ENCODE measurements around the gene PLCD1.

DNA sequence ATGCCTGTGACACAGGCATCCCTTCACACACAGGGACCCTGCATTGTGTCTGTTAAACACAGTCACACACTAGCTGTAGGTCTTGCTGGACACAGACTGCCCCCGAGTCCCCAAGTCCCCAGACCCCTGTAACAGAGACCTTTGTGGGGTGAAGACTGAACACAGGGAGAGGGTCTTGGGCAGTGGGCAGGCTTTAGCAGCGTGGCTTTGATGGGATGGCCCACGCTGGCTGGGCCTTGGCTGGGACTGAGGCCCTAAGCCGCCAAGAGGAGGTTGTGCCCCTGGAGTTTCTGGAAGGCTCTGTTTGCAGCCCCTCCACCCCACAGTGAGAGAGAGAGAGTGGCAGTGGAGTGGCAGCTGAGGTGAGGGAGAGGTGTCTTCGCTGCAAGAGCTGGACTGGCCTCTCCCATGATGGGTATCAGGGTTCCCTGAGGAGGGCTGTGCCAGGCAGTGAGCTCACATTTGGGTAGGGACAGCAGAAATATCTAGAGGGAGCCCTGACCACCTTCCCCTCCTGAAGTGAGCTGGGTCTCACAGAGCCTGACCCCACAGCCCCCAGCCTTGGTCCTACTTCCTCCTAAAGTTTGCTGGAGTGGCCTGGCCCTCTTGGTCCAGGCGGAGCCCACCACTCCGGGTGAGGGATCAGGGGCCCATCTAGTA lies 39.5 kb downstream of the PLCD1 start:
- TF ChIP-seq, protein P1, sequence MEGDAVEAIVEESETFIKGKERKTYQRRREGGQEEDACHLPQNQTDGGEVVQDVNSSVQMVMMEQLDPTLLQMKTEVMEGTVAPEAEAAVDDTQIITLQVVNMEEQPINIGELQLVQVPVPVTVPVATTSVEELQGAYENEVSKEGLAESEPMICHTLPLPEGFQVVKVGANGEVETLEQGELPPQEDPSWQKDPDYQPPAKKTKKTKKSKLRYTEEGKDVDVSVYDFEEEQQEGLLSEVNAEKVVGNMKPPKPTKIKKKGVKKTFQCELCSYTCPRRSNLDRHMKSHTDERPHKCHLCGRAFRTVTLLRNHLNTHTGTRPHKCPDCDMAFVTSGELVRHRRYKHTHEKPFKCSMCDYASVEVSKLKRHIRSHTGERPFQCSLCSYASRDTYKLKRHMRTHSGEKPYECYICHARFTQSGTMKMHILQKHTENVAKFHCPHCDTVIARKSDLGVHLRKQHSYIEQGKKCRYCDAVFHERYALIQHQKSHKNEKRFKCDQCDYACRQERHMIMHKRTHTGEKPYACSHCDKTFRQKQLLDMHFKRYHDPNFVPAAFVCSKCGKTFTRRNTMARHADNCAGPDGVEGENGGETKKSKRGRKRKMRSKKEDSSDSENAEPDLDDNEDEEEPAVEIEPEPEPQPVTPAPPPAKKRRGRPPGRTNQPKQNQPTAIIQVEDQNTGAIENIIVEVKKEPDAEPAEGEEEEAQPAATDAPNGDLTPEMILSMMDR (IDR thresholded peaks at IDR 0.05; ENCODE audit: insufficient read depth, low read depth, low read length) = no peak
- no peak for TF ChIP-seq EZH2 (IDR thresholded peaks at IDR 0.05; ENCODE audit: insufficient read depth, low read length)
